PFSK-1 (cell line): ENCODE data around the gene TMEM131L.

Source experiments
- POLR2AphosphoS5 ChIP-seq: IDR thresholded peaks from 2 replicates; pipeline ENCODE4 v1.6.1; 2012; ENCODE audit warnings: low read depth, mild to moderate bottlenecking, control low read depth, low read length, moderate library complexity
- REST ChIP-seq, 2 experiments: IDR thresholded peaks; 2 replicates each; pipeline versions ENCODE4 v1.6.1 to v1.8.0; 2011 to 2012; ENCODE audit warnings: low read depth in 2 of 2, low read length in 2 of 2, control low read depth in 1 of 2, inconsistent platforms in 1 of 2, mild to moderate bottlenecking in 1 of 2, moderate library complexity in 1 of 2; ENCODE audit not compliant: insufficient read depth in 1 of 2
- SIN3A ChIP-seq: IDR thresholded peaks from 2 replicates; pipeline ENCODE4 v1.6.1; 2012; ENCODE audit warnings: mild to moderate bottlenecking, low read length, moderate library complexity, borderline replicate concordance; ENCODE audit not compliant: insufficient read depth
- TAF1 ChIP-seq: IDR thresholded peaks from 2 replicates; pipeline ENCODE4 v1.6.1; 2012; ENCODE audit warnings: low read length, control low read depth, borderline replicate concordance; ENCODE audit not compliant: insufficient read depth

DNA sequence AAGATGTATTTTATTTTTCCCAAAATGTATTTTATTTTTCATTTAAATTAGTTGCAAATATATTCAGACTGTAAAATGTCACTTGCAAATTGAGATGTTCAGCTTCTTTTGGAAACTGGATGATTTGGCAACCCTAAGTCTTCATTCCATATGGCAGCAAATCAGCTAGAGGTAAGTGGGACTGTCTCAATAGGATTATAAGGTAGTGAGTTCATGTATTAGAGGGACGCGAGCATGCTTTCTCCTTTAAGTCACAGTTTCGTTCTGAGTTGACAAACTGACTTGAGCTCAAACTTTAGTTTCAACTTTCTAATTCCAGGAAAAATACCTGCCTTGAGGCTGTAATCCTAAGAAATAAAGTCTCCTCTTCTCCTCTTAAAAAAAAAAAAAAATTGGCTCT lies 44.2 kb upstream of the TMEM131L start:
- TF ChIP-seq POLR2AphosphoS5 (no peak), SIN3A (no peak), REST (IDR thresholded peaks at IDR 0.05; ENCODE audit: insufficient read depth in 1 of 2, low read depth in 2 of 2, low read length in 2 of 2) (no peak), TAF1 (no peak)
